HG03066 (cell line): ENCODE data around the gene RPS24.
"Not testable (repeated sequence)": the region's sequence is repeated elsewhere in the genome, so short reads cannot be mapped to it uniquely, and the experiment has no call there.

Experiments
- ATAC-seq: cut with Tn5 transposase; IDR thresholded peaks from one replicate; pipeline ENCODE4 v1.9.1; 2021; ENCODE audit warnings: low read depth; ENCODE audit not compliant: unreplicated experiment

The RPS24 gene

GRCh38 chr10:78033637-78034470 lies at the start of gene RPS24:
Gene RPS24, plus strand, starts transcription at chr10:78033863. Its CDS starts 39 bp downstream, at chr10:78033902.
- ATAC-seq = peak; percentile 73

- ATAC-seq = no peak
Measured at GRCh38 chr10:77984986-77985385, 48.7 kb upstream of the RPS24 start.

GRCh38 chr10:77987671-77988255 lies 45.9 kb upstream of the RPS24 start:
- no peak for ATAC-seq

GRCh38 chr10:77989081-77989724 lies 44.5 kb upstream of the RPS24 start:
- no peak for ATAC-seq

- no peak for ATAC-seq
Measured at GRCh38 chr10:77993620-77994019, 40.0 kb upstream of the RPS24 start.

GRCh38 chr10:77998780-77999179 lies 34.9 kb upstream of the RPS24 start:
- ATAC-seq = not testable (repeated sequence)

- ATAC-seq = no peak
Measured at GRCh38 chr10:78000206-78000605, 33.5 kb upstream of the RPS24 start.

GRCh38 chr10:78000956-78001472 lies 32.6 kb upstream of the RPS24 start:
- no peak for ATAC-seq

- no peak for ATAC-seq
Measured at GRCh38 chr10:78002541-78003288, 30.9 kb upstream of the RPS24 start.

- no peak for ATAC-seq
Measured at GRCh38 chr10:78004215-78005026, 29.2 kb upstream of the RPS24 start.

GRCh38 chr10:78007172-78007571 lies 26.5 kb upstream of the RPS24 start:
- no peak for ATAC-seq

- ATAC-seq = no peak
Measured at GRCh38 chr10:78009662-78010061, 24.0 kb upstream of the RPS24 start.

- ATAC-seq = no peak
Measured at GRCh38 chr10:78010278-78010677, 23.4 kb upstream of the RPS24 start.

GRCh38 chr10:78011065-78011464 lies 22.6 kb upstream of the RPS24 start:
- ATAC-seq = no peak

GRCh38 chr10:78013564-78013963 lies 20.1 kb upstream of the RPS24 start:
- ATAC-seq = no peak

GRCh38 chr10:78015546-78015945 lies 18.1 kb upstream of the RPS24 start:
- ATAC-seq = no peak

- no peak for ATAC-seq
Measured at GRCh38 chr10:78017856-78018255, 15.8 kb upstream of the RPS24 start.

GRCh38 chr10:78019264-78019663 lies 14.4 kb upstream of the RPS24 start:
- ATAC-seq = no peak

- no peak for ATAC-seq
Measured at GRCh38 chr10:78021201-78021600, 12.5 kb upstream of the RPS24 start.

GRCh38 chr10:78023741-78024140 lies 9.9 kb upstream of the RPS24 start:
- ATAC-seq = no peak
